H1 (cell line): Measurements from ENCODE around the gene PAOX. TPM values are rescaled to one million over a fixed set of nuclear protein-coding genes. Genes with fewer than 3 reads are reported as not detected.
A peak's percentile ranks its signal among the peaks of the same experiment; 100 is the strongest.

ENCODE experiments used
- CTCF ChIA-PET: fragments of 300-600 bp; sonication (Branson Sonifier 250); formaldehyde crosslinking; loops from one replicate; lab custom pipeline; 2021; ENCODE audit not compliant: partially characterized antibody; lab: Charles Lee
- POLR2A ChIA-PET: fragments of 300-600 bp; sonication (Branson Sonifier 250); formaldehyde crosslinking; loops from one replicate; lab custom pipeline; 2021; ENCODE audit warnings: inconsistent platforms; ENCODE audit not compliant: partially characterized antibody; lab: Charles Lee
- DNase-seq, 2 experiments: peaks; one replicate each; pipeline versions ENCODE4 v3.0.0 to v3.0.0-alpha.2; 2010 to 2022; ENCODE audit warnings: low spot score in 2 of 2, low read depth in 1 of 2, mixed read lengths in 1 of 2
- FAIRE-seq: peaks from 2 replicates; lab custom pipeline; 2011; peaks lifted over from hg19 to GRCh38; lab: Jason Lieb, UNC
- H2AFZ ChIP-seq: 2 replicates; pipeline ENCODE4 v1.8.1; 2012; ENCODE audit warnings: low read length, inconsistent platforms
- H2AK5ac ChIP-seq: 2 replicates; pipeline ENCODE4 v1.6.1; 2013; ENCODE audit warnings: low read depth, low read length
- H2BK120ac ChIP-seq: replicated peaks from 2 replicates; pipeline ENCODE3; 2013; ENCODE audit warnings: low read depth, low read length, inconsistent platforms
- H2BK12ac ChIP-seq: 2 replicates; pipeline ENCODE4 v1.6.1; 2013; ENCODE audit warnings: low read depth, low read length
- H2BK15ac ChIP-seq: 2 replicates; pipeline ENCODE4 v1.6.1; 2013; ENCODE audit warnings: low read length
- H2BK20ac ChIP-seq: 2 replicates; pipeline ENCODE4 v1.6.1; 2013; ENCODE audit warnings: low read length
- H2BK5ac ChIP-seq: 2 replicates; pipeline ENCODE4 v1.6.1; 2013; ENCODE audit warnings: low read depth, low read length
- H3K14ac ChIP-seq: 2 replicates; pipeline ENCODE4 v1.6.1; 2013; ENCODE audit warnings: inconsistent platforms; ENCODE audit not compliant: insufficient read length
- H3K18ac ChIP-seq: 2 replicates; pipeline ENCODE4 v1.6.1; 2013; ENCODE audit warnings: low read length; ENCODE audit errors: extremely low read depth
- H3K23ac ChIP-seq: 2 replicates; pipeline ENCODE4 v1.6.1; 2013; ENCODE audit warnings: inconsistent platforms; ENCODE audit not compliant: insufficient read length
- H3K23me2 ChIP-seq: 2 replicates; pipeline ENCODE4 v1.6.1; 2013; ENCODE audit warnings: low read depth, low read length
- H3K27ac ChIP-seq: 2 replicates; pipeline ENCODE4 v1.6.1; 2011; ENCODE audit warnings: low read depth, low read length, inconsistent platforms
- H3K27me3 ChIP-seq, 4 experiments: replicated peaks in 1 of 4; 1 replicate in 1 of 4; 2 replicates in 3 of 4; pipeline versions ENCODE4 v1.6.1 to v1.8.1; 2011 to 2013; ENCODE audit warnings: low read length in 3 of 4, mild to moderate bottlenecking in 3 of 4, inconsistent platforms in 2 of 4, mixed read lengths in 2 of 4, moderate library complexity in 1 of 4; ENCODE audit not compliant: control insufficient read depth in 3 of 4, insufficient read depth in 3 of 4; ENCODE audit errors: extremely low read depth in 1 of 4
- H3K36me3 ChIP-seq, 4 experiments: 2 replicates each; pipeline versions ENCODE4 v1.6.1 to v1.8.1; 2011 to 2013; ENCODE audit warnings: mild to moderate bottlenecking in 4 of 4, low read length in 3 of 4, moderate library complexity in 2 of 4, control low read depth in 1 of 4, inconsistent platforms in 1 of 4; ENCODE audit not compliant: insufficient read depth in 4 of 4, control insufficient read depth in 2 of 4
- H3K4ac ChIP-seq: replicated peaks from 2 replicates; pipeline ENCODE3; 2013; ENCODE audit warnings: low read length, low read depth, mixed read lengths, inconsistent platforms; ENCODE audit not compliant: insufficient read length
- H3K4me1 ChIP-seq, 4 experiments: replicated peaks in 1 of 4; 1 replicate in 1 of 4; 2 replicates in 3 of 4; pipeline versions ENCODE4 v1.6.1 to v1.8.1; 2011 to 2013; ENCODE audit warnings: low read length in 3 of 4, inconsistent platforms in 2 of 4, mixed read lengths in 1 of 4; ENCODE audit not compliant: insufficient read depth in 4 of 4, control insufficient read depth in 3 of 4
- H3K4me2 ChIP-seq, 2 experiments: 2 replicates each; pipeline versions ENCODE4 v1.6.1 to v1.8.1; 2011 to 2013; ENCODE audit warnings: low read depth in 2 of 2, low read length in 2 of 2, control low read depth in 1 of 2, inconsistent platforms in 1 of 2, mild to moderate bottlenecking in 1 of 2; ENCODE audit not compliant: insufficient read depth in 1 of 2
- H3K4me3 ChIP-seq, 4 experiments: fragments of 200-600, 300-600 bp in 1 of 4; sonication (generic), shearing (Covaris generic), sonication (Bioruptor Twin) in 1 of 4; 2 replicates each; pipeline versions ENCODE4 v1.5.1 to v1.8.1; 2011 to 2016; ENCODE audit warnings: low read length in 4 of 4, low read depth in 3 of 4, control low read depth in 2 of 4, inconsistent platforms in 2 of 4, mild to moderate bottlenecking in 2 of 4, mixed read lengths in 1 of 4, moderate library complexity in 1 of 4; ENCODE audit not compliant: insufficient read depth in 2 of 4; ENCODE audit errors: extremely low read depth in 1 of 4
- H3K56ac ChIP-seq: replicated peaks from 2 replicates; pipeline ENCODE3; 2013; ENCODE audit warnings: low read depth, mild to moderate bottlenecking, mixed read lengths, low read length, inconsistent platforms; ENCODE audit not compliant: insufficient read length
- H3K79me1 ChIP-seq: 2 replicates; pipeline ENCODE4 v1.6.1; 2013; ENCODE audit warnings: low read depth, low read length, control low read depth
- H3K79me2 ChIP-seq, 2 experiments: 2 replicates each; pipeline versions ENCODE4 v1.6.1 to v1.8.1; 2012 to 2013; ENCODE audit warnings: low read length in 2 of 2, mild to moderate bottlenecking in 2 of 2, inconsistent platforms in 1 of 2; ENCODE audit not compliant: insufficient read depth in 2 of 2, control insufficient read depth in 1 of 2
- H3K9ac ChIP-seq, 4 experiments: replicated peaks in 1 of 4; 1 replicate in 1 of 4; 2 replicates in 3 of 4; pipeline versions ENCODE4 v1.6.1 to v1.8.1; 2011 to 2013; ENCODE audit warnings: low read depth in 3 of 4, low read length in 3 of 4, control low read depth in 2 of 4, mild to moderate bottlenecking in 2 of 4, moderate library complexity in 2 of 4, inconsistent platforms in 1 of 4; ENCODE audit errors: extremely low read depth in 1 of 4
- H3K9me3 ChIP-seq, 2 experiments: 2 replicates each; pipeline versions ENCODE4 v1.6.1 to v1.8.1; 2012 to 2013; ENCODE audit warnings: mild to moderate bottlenecking in 2 of 2, moderate library complexity in 2 of 2, control low read depth in 1 of 2, inconsistent platforms in 1 of 2, low read depth in 1 of 2, low read length in 1 of 2, mixed read lengths in 1 of 2; ENCODE audit not compliant: insufficient read depth in 2 of 2
- H4K20me1 ChIP-seq, 2 experiments: replicated peaks in 1 of 2; 2 replicates each; pipeline versions ENCODE3 to v1.8.1; 2011 to 2013; ENCODE audit warnings: inconsistent platforms in 2 of 2, low read length in 2 of 2, mild to moderate bottlenecking in 1 of 2; ENCODE audit not compliant: insufficient read depth in 2 of 2, control insufficient read depth in 1 of 2
- H4K5ac ChIP-seq: 2 replicates; pipeline ENCODE4 v1.6.1; 2013; ENCODE audit warnings: low read length, low read depth, mixed read lengths, inconsistent platforms; ENCODE audit not compliant: insufficient read length
- H4K8ac ChIP-seq: 2 replicates; pipeline ENCODE4 v1.8.0; 2013; ENCODE audit warnings: mild to moderate bottlenecking, moderate library complexity, low read length, inconsistent platforms; ENCODE audit not compliant: insufficient read depth; ENCODE audit errors: extremely low read depth
- H4K91ac ChIP-seq: replicated peaks from 2 replicates; pipeline ENCODE3; 2013; ENCODE audit warnings: low read length, mixed read lengths, inconsistent platforms; ENCODE audit not compliant: insufficient read length
- POU5F1 ChIP-seq: IDR thresholded peaks from 2 replicates; pipeline ENCODE4 v1.6.1; 2011; ENCODE audit warnings: low read depth, mild to moderate bottlenecking, low read length, moderate library complexity
- SRF ChIP-seq: IDR thresholded peaks from 2 replicates; pipeline ENCODE4 v1.6.1; 2011; ENCODE audit warnings: mild to moderate bottlenecking, low read depth, low read length, moderate library complexity
- WGBS, 2 experiments: shearing (Covaris generic) in 1 of 2; methylation state at CpG; one replicate each; pipeline versions ENCODE4 v1.1.6 to v1.1.7; 2013 to 2015; ENCODE audit warnings: low lambda C conversion rate in 2 of 2, mixed read lengths in 2 of 2, inconsistent platforms in 1 of 2, low coverage in 1 of 2, missing lambda C conversion rate in 1 of 2; ENCODE audit not compliant: insufficient replicate concordance in 2 of 2, insufficient coverage in 1 of 2, insufficient read length in 1 of 2; ENCODE audit errors: extremely low coverage in 1 of 2, missing lambda C conversion rate in 1 of 2; 5-methylcytosine and 5-hydroxymethylcytosine counted together
- polyA plus RNA-seq, 7 experiments: library from polyadenylated mRNA; depleted of rRNA in 3 of 7; stranded (reverse) in 5 of 7; unstranded in 2 of 7; fragments of >200 nt in 5 of 7; fragments of 200-250 nt in 2 of 7; gene quantifications; 1 replicate in 5 of 7; 2 replicates in 1 of 7; 4 replicates in 1 of 7; pipeline versions ENCODE4 v1.2.1 to v1.2.3, GENCODE V29; 2011 to 2013; ENCODE audit warnings: missing spikeins in 2 of 7, mixed read lengths in 2 of 7
- total RNA-seq: library from RNA; stranded (reverse); fragmentation: NEBNext Ultra II Directional; extraction: Animal tissue kit (Norgen Biotek cat#: 25700); gene quantifications from 2 replicates; pipeline ENCODE4 v1.2.1, GENCODE V29; 2021
- TF ChIP-seq, protein P1 (sequence below): IDR thresholded peaks from 2 replicates; pipeline ENCODE4 v1.6.1; 2012; ENCODE audit warnings: inconsistent platforms

The PAOX gene
- total and polyA plus RNA-seq, 2 of the 8 experiments (the other 6 are each of a cell fraction or from before 2014, with no cell fraction given) = 3.7 to 4.3 TPM

- H3K4me1 ChIP-seq = peaks cover 0 to 6% (median 0%) of the 10 kb centered on the region in 4 experiments; a peak in 2 of 7 replicates
- H4K5ac ChIP-seq = no peak overlapping the region
- no peak overlapping the region for H3K18ac ChIP-seq
- no peak overlapping the region for H3K4ac ChIP-seq
- peaks cover 0 to 4% (median 0%) of the 10 kb centered on the region in 4 experiments; a peak in 1 of 8 replicates for H3K36me3 ChIP-seq
- no peak overlapping the region for H2BK15ac ChIP-seq
- no peak for DNase-seq
- peaks cover 0 to 8% (median under 1%) of the 10 kb centered on the region in 4 experiments; a peak in 3 of 7 replicates for H3K27me3 ChIP-seq
- peaks cover 0 to 3% of the 10 kb centered on the region in 2 experiments; a peak in 1 of 4 replicates for H3K9me3 ChIP-seq
- no peak overlapping the region; a peak in 2 of 4 replicates for H3K4me2 ChIP-seq
- TF ChIP-seq, protein P1, sequence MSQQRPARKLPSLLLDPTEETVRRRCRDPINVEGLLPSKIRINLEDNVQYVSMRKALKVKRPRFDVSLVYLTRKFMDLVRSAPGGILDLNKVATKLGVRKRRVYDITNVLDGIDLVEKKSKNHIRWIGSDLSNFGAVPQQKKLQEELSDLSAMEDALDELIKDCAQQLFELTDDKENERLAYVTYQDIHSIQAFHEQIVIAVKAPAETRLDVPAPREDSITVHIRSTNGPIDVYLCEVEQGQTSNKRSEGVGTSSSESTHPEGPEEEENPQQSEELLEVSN = peak; percentile 67
- TF ChIP-seq SRF (no peak), POU5F1 (no peak)
- TF ChIP-seq, all 59 proteins: peak for 1
- H3K4me3 ChIP-seq = no peak overlapping the region
- 83% methylated on average over 16 of the region's 16 CpGs; no CpG with 5 or more reads in 1 of the 2 experiments for WGBS, 2 experiments
- no peak overlapping the region for H2AFZ ChIP-seq
- no peak overlapping the region; the same call in 1 of the 2 replicates for H4K8ac ChIP-seq
- FAIRE-seq = no peak
- no peak overlapping the region for H3K27ac ChIP-seq
- H2BK12ac ChIP-seq = no peak overlapping the region
- no peak overlapping the region for H2BK120ac ChIP-seq
- peaks cover 3% of the 10 kb centered on the region; the same call in 1 of the 2 replicates for H3K23me2 ChIP-seq
- H3K56ac ChIP-seq = no peak overlapping the region
- no peak overlapping the region for H2BK20ac ChIP-seq
- H3K23ac ChIP-seq = no peak overlapping the region
- peaks cover 5 to 22% of the 10 kb centered on the region in 2 experiments for H4K20me1 ChIP-seq
- no peak overlapping the region for H3K9ac ChIP-seq
- H2AK5ac ChIP-seq = peak overlapping the region; percentile 39; the same call in 1 of the 2 replicates
- ChIA-PET POLR2A (interaction anchor here (1.4 to 1.7 kb wide), 5 partner anchors 28 to 108 kb away, joined by 3 to 5 read pairs (median 4); partner anchors contain the start of gene MTG1), CTCF (interaction anchor here (1.7 kb wide), 1 partner anchor 71 kb away, joined by 3 read pairs; no protein-coding TSS in a partner anchor)
- H3K79me2 ChIP-seq = no peaks in the 10 kb centered on the region
- H3K14ac ChIP-seq = no peak overlapping the region
- no peak overlapping the region for H2BK5ac ChIP-seq
- H3K79me1 ChIP-seq = no peaks in the 10 kb centered on the region
- H4K91ac ChIP-seq = no peak overlapping the region
Observed at GRCh38 chr10:133422223-133422806, 43.3 kb downstream of the PAOX start.
